ENCODE measurements around the gene LHX2.

DNA sequence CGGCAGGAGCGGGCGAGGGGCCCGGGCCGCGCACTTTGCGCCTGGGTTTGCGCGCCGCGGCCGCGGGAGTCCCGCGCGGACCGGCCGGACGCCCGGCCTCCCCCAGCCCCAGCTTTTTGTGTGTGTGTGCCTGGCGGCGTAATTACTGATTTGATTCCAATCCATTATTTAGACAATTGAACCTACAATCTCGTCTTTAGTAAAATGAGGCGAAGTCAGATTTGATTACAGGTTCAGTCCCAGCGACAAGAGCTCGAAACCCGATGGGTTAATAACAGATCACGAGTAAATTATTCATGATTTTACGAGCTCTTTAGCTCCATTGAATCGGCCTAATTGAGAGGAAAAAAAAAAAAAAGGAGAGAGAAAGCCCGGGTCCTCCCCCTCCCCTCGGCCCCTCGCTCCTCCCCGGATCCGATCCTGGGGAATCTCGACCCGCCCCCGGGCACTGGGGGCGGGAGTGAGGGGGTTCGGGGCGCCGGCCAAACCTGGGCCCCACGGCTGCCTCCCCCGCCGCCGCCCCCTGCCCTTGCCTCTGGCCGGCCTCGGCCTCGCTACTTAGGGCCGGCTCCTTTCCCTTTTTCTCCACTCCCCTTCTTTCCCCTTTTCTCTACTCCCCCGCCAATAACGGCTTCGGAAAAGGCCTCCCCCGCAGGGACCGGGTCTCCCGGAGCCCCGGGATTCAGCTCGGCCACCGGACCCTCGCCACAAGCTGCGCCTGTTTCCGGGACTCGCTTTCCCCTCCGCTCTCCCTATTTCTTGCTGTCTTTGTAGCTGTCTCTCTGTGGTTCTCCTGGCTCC, 6.6 kb downstream of the LHX2 start:
- TF ChIP-seq, protein P1, sequence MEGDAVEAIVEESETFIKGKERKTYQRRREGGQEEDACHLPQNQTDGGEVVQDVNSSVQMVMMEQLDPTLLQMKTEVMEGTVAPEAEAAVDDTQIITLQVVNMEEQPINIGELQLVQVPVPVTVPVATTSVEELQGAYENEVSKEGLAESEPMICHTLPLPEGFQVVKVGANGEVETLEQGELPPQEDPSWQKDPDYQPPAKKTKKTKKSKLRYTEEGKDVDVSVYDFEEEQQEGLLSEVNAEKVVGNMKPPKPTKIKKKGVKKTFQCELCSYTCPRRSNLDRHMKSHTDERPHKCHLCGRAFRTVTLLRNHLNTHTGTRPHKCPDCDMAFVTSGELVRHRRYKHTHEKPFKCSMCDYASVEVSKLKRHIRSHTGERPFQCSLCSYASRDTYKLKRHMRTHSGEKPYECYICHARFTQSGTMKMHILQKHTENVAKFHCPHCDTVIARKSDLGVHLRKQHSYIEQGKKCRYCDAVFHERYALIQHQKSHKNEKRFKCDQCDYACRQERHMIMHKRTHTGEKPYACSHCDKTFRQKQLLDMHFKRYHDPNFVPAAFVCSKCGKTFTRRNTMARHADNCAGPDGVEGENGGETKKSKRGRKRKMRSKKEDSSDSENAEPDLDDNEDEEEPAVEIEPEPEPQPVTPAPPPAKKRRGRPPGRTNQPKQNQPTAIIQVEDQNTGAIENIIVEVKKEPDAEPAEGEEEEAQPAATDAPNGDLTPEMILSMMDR (IDR thresholded peaks at IDR 0.05): no peak
- no peak for TF ChIP-seq POLR2A (IDR thresholded peaks at IDR 0.05)
- no peak for TF ChIP-seq POLR2AphosphoS5 (IDR thresholded peaks at IDR 0.05)
